Measurements from ENCODE around the gene NGLY1.

The NGLY1 gene

GRCh38 chr3:25744470-25744869, 38.8 kb downstream of the NGLY1 start:
- peaks cover 0 to 3% of the 10 kb centered on the region in 2 donors for H3K4me1 ChIP-seq (ENCODE audit: control insufficient read depth in 1 of 2, insufficient read depth in 2 of 2, low read length in 2 of 2)
- no peak overlapping the region for H3K4me3 ChIP-seq (ENCODE audit: low read depth in 1 of 2, low read length in 2 of 2)
- H3K9me3 ChIP-seq (ENCODE audit: control insufficient read depth in 1 of 2, low read length in 2 of 2) = no peaks in the 10 kb centered on the region
- no peak overlapping the region for H3K27ac ChIP-seq (ENCODE audit: low read length)
- H3K36me3 ChIP-seq (ENCODE audit: control insufficient read depth in 1 of 2, insufficient read depth in 2 of 2, low read length in 2 of 2) = peaks cover 0 to 22% of the 10 kb centered on the region in 2 donors
- no peaks in the 10 kb centered on the region for H3K27me3 ChIP-seq (ENCODE audit: low read depth, low read length)

GRCh38 chr3:25728101-25728500, 55.1 kb downstream of the NGLY1 start:
- H3K9me3 ChIP-seq (ENCODE audit: control insufficient read depth in 1 of 2, low read length in 2 of 2) = no peaks in the 10 kb centered on the region
- H3K27me3 ChIP-seq (ENCODE audit: low read depth, low read length) = no peaks in the 10 kb centered on the region
- no peak overlapping the region for H3K4me3 ChIP-seq (ENCODE audit: low read depth in 1 of 2, low read length in 2 of 2)
- H3K27ac ChIP-seq (ENCODE audit: low read length) = no peak overlapping the region
- peaks cover 19 to 49% of the 10 kb centered on the region in 2 donors for H3K36me3 ChIP-seq (ENCODE audit: control insufficient read depth in 1 of 2, insufficient read depth in 2 of 2, low read length in 2 of 2)
- H3K4me1 ChIP-seq (ENCODE audit: control insufficient read depth in 1 of 2, insufficient read depth in 2 of 2, low read length in 2 of 2) = no peaks in the 10 kb centered on the region

- Histone ChIP-seq H3K4me3 (ENCODE audit: low read depth in 1 of 2, low read length in 2 of 2) (no peak overlapping the region), H3K27ac (ENCODE audit: low read length) (no peak overlapping the region), H3K36me3 (ENCODE audit: control insufficient read depth in 1 of 2, insufficient read depth in 2 of 2, low read length in 2 of 2) (peaks cover 19 to 41% of the 10 kb centered on the region in 2 donors), H3K27me3 (ENCODE audit: low read depth, low read length) (no peaks in the 10 kb centered on the region), H3K4me1 (ENCODE audit: control insufficient read depth in 1 of 2, insufficient read depth in 2 of 2, low read length in 2 of 2) (no peaks in the 10 kb centered on the region), H3K9me3 (ENCODE audit: control insufficient read depth in 1 of 2, low read length in 2 of 2) (no peaks in the 10 kb centered on the region)
Measured at GRCh38 chr3:25727316-25727715, 55.9 kb downstream of the NGLY1 start.

GRCh38 chr3:25725810-25726209, 57.4 kb downstream of the NGLY1 start:
- no peak overlapping the region for H3K4me3 ChIP-seq (ENCODE audit: low read depth in 1 of 2, low read length in 2 of 2)
- no peaks in the 10 kb centered on the region for H3K27me3 ChIP-seq (ENCODE audit: low read depth, low read length)
- peaks cover 19 to 29% of the 10 kb centered on the region in 2 donors for H3K36me3 ChIP-seq (ENCODE audit: control insufficient read depth in 1 of 2, insufficient read depth in 2 of 2, low read length in 2 of 2)
- H3K4me1 ChIP-seq (ENCODE audit: control insufficient read depth in 1 of 2, insufficient read depth in 2 of 2, low read length in 2 of 2) = no peaks in the 10 kb centered on the region
- no peaks in the 10 kb centered on the region for H3K9me3 ChIP-seq (ENCODE audit: control insufficient read depth in 1 of 2, low read length in 2 of 2)
- H3K27ac ChIP-seq (ENCODE audit: low read length) = no peak overlapping the region

- no peaks in the 10 kb centered on the region for H3K4me1 ChIP-seq (ENCODE audit: control insufficient read depth in 1 of 2, insufficient read depth in 2 of 2, low read length in 2 of 2)
Measured at GRCh38 chr3:25724948-25725645, 58.1 kb downstream of the NGLY1 start.

GRCh38 chr3:25723802-25724201, 59.4 kb downstream of the NGLY1 start:
- no peaks in the 10 kb centered on the region for H3K4me1 ChIP-seq (ENCODE audit: control insufficient read depth in 1 of 2, insufficient read depth in 2 of 2, low read length in 2 of 2)
- no peaks in the 10 kb centered on the region for H3K27me3 ChIP-seq (ENCODE audit: low read depth, low read length)
- no peaks in the 10 kb centered on the region for H3K9me3 ChIP-seq (ENCODE audit: control insufficient read depth in 1 of 2, low read length in 2 of 2)
- peaks cover 15 to 31% of the 10 kb centered on the region in 2 donors for H3K36me3 ChIP-seq (ENCODE audit: control insufficient read depth in 1 of 2, insufficient read depth in 2 of 2, low read length in 2 of 2)
- H3K27ac ChIP-seq (ENCODE audit: low read length) = no peak overlapping the region
- no peak overlapping the region for H3K4me3 ChIP-seq (ENCODE audit: low read depth in 1 of 2, low read length in 2 of 2)

More at GRCh38 chr3:25724948-25725645, 58.1 kb downstream of the NGLY1 start:
- Histone ChIP-seq H3K9me3 (ENCODE audit: control insufficient read depth in 1 of 2, low read length in 2 of 2) (no peaks in the 10 kb centered on the region), H3K27me3 (ENCODE audit: low read depth, low read length) (no peaks in the 10 kb centered on the region), H3K36me3 (ENCODE audit: control insufficient read depth in 1 of 2, insufficient read depth in 2 of 2, low read length in 2 of 2) (peaks cover 19 to 30% of the 10 kb centered on the region in 2 donors), H3K4me3 (ENCODE audit: low read depth in 1 of 2, low read length in 2 of 2) (no peak overlapping the region), H3K27ac (ENCODE audit: low read length) (no peak overlapping the region)

- Histone ChIP-seq H3K27me3 (ENCODE audit: low read depth, low read length) (no peaks in the 10 kb centered on the region), H3K36me3 (ENCODE audit: control insufficient read depth in 1 of 2, insufficient read depth in 2 of 2, low read length in 2 of 2) (peaks cover 8 to 11% of the 10 kb centered on the region in 2 donors), H3K9me3 (ENCODE audit: control insufficient read depth in 1 of 2, low read length in 2 of 2) (no peaks in the 10 kb centered on the region), H3K4me1 (ENCODE audit: control insufficient read depth in 1 of 2, insufficient read depth in 2 of 2, low read length in 2 of 2) (no peaks in the 10 kb centered on the region), H3K27ac (ENCODE audit: low read length) (no peak overlapping the region), H3K4me3 (ENCODE audit: low read depth in 1 of 2, low read length in 2 of 2) (no peak overlapping the region)
Measured at GRCh38 chr3:25719321-25719720, 63.9 kb downstream of the NGLY1 start.

- Histone ChIP-seq H3K27me3 (ENCODE audit: low read depth, low read length) (no peaks in the 10 kb centered on the region), H3K36me3 (ENCODE audit: control insufficient read depth in 1 of 2, insufficient read depth in 2 of 2, low read length in 2 of 2) (peaks cover 0 to 3% of the 10 kb centered on the region in 2 donors), H3K4me1 (ENCODE audit: control insufficient read depth in 1 of 2, insufficient read depth in 2 of 2, low read length in 2 of 2) (no peaks in the 10 kb centered on the region), H3K27ac (ENCODE audit: low read length) (no peak overlapping the region), H3K9me3 (ENCODE audit: control insufficient read depth in 1 of 2, low read length in 2 of 2) (no peaks in the 10 kb centered on the region), H3K4me3 (ENCODE audit: low read depth in 1 of 2, low read length in 2 of 2) (no peak overlapping the region)
Measured at GRCh38 chr3:25713341-25713985, 69.8 kb downstream of the NGLY1 start.

GRCh38 chr3:25711090-25711489, 72.2 kb downstream of the NGLY1 start:
- H3K27ac ChIP-seq (ENCODE audit: low read length) = no peak overlapping the region
- H3K9me3 ChIP-seq (ENCODE audit: control insufficient read depth in 1 of 2, low read length in 2 of 2) = no peaks in the 10 kb centered on the region
- H3K4me3 ChIP-seq (ENCODE audit: low read depth in 1 of 2, low read length in 2 of 2) = no peak overlapping the region
- H3K27me3 ChIP-seq (ENCODE audit: low read depth, low read length) = no peaks in the 10 kb centered on the region
- H3K36me3 ChIP-seq (ENCODE audit: control insufficient read depth in 1 of 2, insufficient read depth in 2 of 2, low read length in 2 of 2) = no peaks in the 10 kb centered on the region
- no peaks in the 10 kb centered on the region for H3K4me1 ChIP-seq (ENCODE audit: control insufficient read depth in 1 of 2, insufficient read depth in 2 of 2, low read length in 2 of 2)

GRCh38 chr3:25708036-25708435, 75.2 kb downstream of the NGLY1 start:
- no peaks in the 10 kb centered on the region for H3K9me3 ChIP-seq (ENCODE audit: control insufficient read depth in 1 of 2, low read length in 2 of 2)
- no peak overlapping the region for H3K27ac ChIP-seq (ENCODE audit: low read length)
- no peaks in the 10 kb centered on the region for H3K4me1 ChIP-seq (ENCODE audit: control insufficient read depth in 1 of 2, insufficient read depth in 2 of 2, low read length in 2 of 2)
- H3K36me3 ChIP-seq (ENCODE audit: control insufficient read depth in 1 of 2, insufficient read depth in 2 of 2, low read length in 2 of 2) = no peaks in the 10 kb centered on the region
- H3K4me3 ChIP-seq (ENCODE audit: low read depth in 1 of 2, low read length in 2 of 2) = no peak overlapping the region
- no peaks in the 10 kb centered on the region for H3K27me3 ChIP-seq (ENCODE audit: low read depth, low read length)

GRCh38 chr3:25707268-25707926, 75.8 kb downstream of the NGLY1 start:
- Histone ChIP-seq H3K36me3 (ENCODE audit: control insufficient read depth in 1 of 2, insufficient read depth in 2 of 2, low read length in 2 of 2) (no peaks in the 10 kb centered on the region), H3K4me3 (ENCODE audit: low read depth in 1 of 2, low read length in 2 of 2) (no peak overlapping the region), H3K9me3 (ENCODE audit: control insufficient read depth in 1 of 2, low read length in 2 of 2) (no peaks in the 10 kb centered on the region), H3K27ac (ENCODE audit: low read length) (no peak overlapping the region), H3K4me1 (ENCODE audit: control insufficient read depth in 1 of 2, insufficient read depth in 2 of 2, low read length in 2 of 2) (no peaks in the 10 kb centered on the region), H3K27me3 (ENCODE audit: low read depth, low read length) (no peaks in the 10 kb centered on the region)

Data from muscle layer of duodenum (tissue), 2 donors.